Activated CD4-positive, alpha-beta T cell treated with anti-CD3 and anti-CD28 coated beads for 4 hours (primary cell): Measurements from ENCODE around the gene KLHL3.

ENCODE experiments used
- DNase-seq, 2 donors: peaks; one replicate each; pipeline ENCODE4 v3.0.0-alpha.2; 2020

The KLHL3 gene

DNA sequence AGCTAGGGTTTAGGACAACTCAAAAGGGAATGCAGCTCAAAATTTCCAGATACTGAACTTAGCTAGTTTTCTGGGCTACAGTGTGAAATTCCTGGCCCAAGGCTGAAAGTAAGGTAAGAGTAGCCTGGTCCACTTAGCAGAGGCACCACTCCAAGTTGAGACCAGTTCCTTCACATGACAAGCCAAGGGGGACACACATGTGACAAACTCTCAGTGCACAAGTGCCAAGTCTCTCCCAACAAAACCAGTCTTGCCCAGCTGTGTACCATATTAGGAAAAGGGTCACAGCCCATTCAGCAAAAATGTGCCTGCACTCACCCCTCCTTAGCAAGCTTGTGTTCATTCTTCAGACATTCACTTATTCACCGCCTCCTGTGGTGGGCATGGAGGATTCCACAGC lies 27.8 kb downstream of the KLHL3 start:
- no peak for DNase-seq

DNA sequence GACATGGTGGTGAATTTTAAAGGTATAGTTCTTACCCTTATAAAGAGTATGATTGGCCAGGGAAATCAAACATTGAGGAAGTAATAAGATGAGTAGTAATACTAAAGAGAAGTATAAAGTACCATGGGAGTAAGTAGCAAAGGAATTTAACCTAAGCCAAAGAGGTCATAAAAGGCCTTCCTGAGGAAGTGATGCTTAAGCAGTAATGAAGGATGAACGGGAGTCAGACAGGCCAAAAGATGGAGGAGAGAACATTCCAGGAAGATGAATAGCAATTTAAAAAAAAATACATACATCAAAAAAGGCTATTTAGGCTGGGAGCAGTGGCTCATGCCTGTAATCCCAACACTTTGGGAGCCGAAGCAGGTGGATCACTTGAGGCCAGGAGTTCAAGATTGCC lies 29.0 kb downstream of the KLHL3 start:
- no peak for DNase-seq

DNA sequence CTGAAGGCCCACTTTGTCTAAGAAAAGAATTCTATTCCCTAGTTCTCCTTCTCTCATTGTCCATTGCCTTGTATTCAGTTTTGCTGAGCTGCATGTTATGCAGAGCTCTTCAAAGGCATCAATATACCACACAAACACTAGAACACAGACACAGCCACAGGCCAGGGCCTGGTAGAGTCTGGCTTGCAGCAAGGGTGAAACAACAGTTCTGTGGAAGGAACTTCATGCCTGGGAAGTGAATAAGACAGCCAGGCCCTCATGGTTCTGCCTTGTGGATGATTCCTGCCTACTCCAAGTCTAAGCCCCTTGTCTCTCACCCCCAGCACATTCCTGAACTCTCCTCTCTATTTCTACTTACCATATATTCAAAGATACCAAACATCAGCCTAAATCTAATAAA lies 30.8 kb downstream of the KLHL3 start:
- no peak for DNase-seq

DNA sequence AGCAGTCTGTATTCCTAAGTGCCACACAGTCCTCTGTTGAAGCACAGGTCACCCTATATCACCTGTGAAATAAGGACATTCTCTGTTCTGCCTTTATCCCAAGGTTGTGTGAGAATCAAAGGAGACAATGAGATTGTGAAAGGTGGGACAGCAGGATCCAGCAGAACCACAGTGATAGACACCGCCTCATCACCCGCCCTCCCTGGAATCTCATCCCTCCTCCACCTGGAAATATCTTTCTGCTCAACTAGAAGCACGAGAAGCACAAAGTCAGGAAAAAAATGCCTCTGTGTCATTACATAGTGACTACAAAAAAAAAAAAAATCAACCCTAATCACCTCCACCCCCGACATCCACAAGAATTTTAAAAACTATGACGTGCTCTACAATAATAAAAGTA lies 32.3 kb downstream of the KLHL3 start:
- no peak for DNase-seq

DNA sequence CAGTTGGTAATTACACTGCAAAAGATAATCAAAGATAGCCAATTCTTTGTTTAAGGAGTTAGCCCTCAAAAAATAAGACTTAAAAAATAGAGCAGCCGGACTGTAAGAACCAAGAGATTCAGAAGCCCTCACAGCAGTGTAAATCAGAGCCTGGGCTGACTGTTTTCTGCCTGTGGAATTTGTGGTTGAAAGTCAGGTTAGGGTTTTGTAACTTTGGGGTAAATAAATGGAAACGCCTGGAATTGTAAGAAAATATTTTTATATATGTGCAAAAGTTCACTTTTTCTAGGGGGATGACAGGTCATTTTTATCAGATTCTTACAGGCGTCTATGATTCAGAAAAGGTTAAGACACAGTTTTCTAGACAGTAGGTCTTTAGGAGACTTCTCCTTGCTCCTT lies 35.6 kb downstream of the KLHL3 start:
- DNase-seq, result no peak

DNA sequence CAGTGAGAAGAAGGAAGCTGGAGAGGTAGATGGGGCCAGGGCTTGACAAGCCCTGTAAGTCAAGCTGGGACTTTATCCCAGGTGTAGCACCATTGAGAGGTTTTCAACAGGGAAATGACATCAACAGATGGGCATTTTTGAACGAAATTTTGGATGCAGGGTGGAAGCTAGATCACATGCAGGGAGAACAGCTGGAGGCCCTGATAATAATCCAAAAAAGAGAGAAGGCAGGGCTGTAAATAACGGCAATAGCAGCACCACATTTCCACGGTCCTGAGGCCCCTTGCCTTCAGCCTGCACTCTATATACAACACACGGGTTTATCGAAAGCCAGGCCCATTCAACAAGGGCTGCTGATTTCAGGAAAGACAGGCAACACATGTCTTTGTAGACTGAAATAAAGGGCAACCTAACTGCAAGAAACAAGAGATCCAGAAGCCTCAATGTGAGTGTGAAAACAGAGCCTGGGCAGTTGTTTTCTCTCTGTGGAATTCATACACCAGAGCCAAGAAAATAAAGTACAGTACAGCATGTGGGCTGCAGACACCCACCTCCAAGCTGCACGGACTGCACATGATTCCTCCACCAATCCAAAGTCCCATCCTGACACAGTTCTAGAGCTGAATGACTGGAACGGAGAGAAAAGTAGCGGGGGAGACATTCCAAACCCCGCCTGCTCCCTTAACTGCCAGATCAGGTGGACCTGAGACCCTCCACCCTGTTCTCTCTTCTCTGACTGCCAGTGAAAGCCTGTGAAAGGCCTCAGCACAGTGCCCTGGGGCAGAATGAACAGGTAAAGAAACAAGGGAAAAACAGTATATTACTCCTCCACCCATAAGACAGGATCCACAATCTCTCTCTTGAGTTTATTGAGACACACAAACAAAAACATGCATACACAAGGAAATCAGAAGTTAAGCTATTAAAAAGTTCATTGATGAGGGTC lies 36.3 kb downstream of the KLHL3 start:
- DNase-seq, result no peak

DNA sequence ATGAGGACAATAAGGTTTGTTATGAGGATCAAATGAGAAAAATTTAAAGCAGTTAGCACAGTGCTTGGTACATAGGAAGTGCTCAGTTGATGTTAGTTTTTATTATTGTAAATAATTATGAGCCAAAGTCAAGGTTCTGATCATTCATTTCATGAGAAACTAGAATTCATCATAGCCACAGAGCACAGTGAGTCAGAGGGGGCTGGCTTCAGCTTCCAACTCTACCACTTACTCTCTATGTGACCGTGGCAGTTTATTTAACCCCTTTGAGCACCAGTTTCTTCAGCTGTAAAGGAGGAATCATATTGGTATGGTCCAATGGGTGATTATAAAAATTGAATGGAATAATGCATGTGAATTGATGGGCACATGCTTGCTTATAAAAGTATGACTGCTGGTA lies 39.4 kb downstream of the KLHL3 start:
- peak; percentile 15 to 24 for DNase-seq

DNA sequence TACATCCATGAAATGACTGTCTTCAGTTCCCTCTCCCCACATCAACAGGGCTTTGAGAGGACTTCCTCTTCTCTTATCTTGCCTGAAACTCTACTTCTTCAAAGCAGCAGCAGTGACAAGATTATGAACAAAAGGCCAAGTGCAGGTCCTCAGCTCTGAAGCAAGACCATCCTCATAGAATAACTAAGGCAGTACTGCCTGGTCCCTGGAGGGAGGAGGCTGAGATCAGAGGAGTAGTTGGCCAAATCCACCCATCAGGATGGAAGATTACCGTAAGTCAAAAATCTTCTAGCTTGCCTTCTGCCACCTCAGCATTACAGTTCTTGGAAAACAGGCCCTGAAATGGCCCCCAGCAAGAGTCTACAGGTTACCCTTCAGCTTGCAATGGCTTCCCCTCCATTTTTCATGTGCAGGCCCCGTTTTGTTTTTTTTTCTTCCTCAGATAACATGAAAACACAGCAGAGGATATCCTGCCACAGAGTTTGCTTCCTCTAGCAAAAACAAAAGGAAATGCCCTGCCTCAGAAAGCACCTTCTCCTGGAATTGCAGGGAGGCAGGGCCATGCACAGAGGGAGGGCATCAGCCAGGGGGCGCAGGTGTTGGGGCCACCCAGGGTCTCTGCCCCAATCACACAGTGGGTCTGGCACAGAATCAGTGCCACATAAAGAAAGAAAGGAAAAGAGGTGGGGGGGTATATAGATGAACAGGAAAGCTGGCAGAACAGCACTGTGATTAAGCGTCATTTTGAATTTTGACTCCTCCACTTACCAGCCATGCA lies 40.0 kb downstream of the KLHL3 start:
- DNase-seq, result no peak

DNA sequence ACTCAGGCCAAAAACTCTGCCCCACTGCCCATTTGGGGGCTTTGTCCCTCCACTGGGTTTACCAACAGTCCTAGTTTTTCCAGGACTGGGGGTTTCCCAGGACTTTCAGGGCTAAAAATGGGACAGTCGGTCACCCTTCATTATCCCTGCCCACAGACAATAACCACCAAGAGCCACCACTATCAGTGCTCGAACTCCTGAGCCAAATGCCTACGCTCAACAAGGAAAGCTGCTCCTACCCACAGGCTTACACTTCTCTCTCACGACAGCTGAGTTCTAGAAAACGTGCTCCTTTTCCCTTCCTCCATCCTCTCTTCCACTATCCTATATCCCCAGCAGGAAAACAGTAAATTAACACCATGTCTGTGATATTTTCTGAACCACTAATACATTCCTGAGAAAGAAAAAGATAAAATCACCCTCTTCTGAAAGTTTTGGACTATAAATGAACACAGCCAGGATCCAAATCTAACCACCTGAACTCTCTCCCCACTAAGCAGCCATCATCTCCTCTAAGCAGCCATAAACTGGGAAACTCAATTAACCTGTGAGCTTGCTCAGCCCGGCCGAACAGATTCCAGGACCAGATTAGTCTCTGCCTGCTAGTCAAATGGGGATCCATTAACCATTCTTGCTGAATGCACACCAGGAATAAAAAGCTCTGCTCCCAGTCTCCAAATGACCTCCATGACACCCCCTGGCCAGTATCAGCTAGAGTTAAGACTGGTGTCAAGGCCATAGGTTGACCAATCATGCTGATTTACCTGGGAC lies 41.8 kb downstream of the KLHL3 start:
- no peak for DNase-seq

DNA sequence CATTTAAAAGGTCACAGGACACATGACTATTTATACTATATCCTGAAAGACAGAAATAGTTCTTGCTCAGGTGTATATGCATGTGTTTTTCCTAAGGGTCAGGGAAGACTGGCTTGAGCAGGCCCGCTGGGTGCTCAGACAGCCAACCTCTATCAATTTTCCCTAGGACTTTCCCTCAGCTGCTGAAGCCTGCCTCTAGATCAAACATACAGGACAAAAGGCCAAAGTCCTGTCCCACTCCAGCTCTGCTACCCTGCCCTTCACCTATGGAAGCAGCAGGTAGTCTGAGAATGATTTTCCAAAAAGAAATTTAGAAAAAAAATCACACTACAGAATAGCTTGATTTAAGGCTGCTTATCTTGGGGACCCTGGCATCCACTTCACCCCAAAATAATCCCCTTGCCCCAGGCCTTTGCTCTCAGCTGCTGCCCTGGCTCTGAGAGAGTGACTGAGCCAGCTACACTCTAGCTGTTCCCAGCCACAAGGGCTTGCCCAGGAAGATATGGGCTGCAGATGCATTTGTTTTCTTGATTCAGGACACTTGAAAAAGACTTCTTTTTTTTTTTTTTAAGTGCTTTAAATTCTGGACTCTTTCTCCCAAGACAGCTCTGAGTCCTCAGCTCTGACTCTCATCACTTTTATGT lies 42.5 kb downstream of the KLHL3 start:
- no peak for DNase-seq

DNA sequence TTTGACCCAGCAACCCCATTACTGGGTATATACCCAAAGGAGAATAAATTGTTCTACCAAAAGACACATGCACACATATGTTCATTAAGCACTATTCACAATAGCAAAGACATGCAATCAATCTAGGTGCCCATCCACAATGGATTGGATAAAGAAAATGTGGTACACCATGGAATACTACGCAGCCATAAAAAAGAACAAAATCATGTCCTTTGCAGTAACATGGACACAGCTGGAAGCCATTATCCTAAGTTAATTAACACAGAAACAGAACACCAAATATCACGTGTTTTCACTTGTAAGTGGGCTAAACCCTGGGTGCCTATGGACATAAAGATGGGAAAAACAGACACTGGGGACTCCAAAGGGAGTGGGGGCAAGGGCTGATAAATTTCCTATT lies 46.6 kb downstream of the KLHL3 start:
- DNase-seq, result no peak

DNA sequence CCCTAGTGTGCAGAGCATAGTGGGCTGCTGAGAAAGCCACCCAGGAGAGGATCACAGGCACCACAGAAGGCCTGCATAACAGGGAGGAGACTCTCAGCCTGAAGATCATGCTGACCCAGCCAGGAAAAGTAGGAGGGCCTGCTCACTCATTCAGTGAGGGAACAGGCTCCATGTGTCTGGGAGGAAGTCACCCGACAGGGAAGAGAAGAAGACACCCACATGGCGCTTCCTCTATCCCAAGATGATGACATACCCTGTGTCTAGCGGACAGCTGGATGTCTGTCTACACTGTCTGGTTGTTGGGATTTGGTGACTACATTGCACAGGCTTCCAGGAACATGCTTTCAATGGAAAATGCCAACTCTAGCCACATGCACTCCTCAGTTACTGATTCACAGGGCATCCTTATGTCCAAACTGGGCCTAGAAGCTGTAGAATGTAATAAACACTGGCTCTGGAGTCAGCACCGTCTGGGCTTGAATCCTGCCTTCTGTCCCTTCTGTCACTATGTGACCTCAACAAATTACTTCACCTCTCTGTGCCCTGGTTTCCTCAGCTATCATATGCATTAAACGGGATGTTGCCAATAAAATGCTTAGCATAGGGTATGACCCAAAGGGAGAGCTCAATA lies 47.6 kb downstream of the KLHL3 start:
- DNase-seq, result no peak

DNA sequence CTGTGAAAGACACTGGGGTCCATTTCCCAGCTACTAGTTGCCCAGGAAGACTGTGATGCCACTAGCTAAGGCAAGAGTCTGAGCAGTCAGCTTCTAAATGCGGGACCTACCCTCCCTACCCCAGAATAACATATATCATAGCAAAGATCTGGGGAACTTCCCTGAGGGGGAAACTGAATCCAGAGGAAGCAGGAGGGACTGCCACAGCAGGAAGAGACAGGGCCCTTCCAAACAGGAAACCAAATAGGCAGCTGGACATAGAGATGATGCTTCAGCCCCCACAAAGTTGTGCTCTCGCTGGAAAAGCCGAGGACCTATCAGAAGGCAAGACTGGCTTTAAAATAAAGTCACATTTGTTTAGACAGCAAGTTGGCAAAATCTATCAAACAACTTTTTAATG lies 51.1 kb downstream of the KLHL3 start:
- no peak for DNase-seq

DNA sequence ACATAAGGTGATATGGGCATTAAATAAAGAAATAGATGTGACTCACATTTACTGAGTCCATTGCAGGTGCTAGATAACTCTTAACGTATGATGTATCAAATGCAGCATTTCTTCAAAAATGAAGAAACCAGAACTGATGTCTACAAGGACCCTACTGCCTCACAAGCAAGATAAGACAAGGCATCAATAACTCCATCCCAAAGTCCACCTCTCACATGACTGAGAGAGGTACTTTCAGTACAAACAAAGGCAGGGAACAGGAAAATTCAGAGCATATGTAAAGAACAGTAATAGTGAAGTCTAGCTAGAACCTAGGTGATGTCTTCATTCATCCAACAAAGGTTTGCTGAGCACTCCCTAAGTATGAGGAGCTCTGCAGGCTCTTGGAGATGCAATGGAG lies 54.7 kb downstream of the KLHL3 start:
- no peak for DNase-seq

DNA sequence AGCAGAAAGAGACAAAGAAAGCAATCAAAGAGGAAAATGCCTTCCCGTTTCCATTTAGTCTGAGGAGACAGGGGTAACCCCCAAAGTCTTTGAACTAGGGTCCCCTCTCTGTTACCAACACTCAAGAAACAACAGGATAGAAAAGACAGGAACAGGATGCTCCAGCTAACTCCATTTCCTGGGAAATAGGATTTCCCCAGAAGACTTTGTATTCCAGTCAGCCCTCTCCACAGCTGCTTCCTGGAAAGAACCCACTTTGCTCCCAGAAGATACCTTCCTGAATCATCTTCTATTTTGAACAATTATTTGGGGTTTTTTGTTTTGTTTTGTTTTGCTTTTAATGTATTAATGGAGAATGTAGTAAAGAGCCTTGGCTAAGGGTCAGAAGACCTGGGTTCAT lies 56.0 kb downstream of the KLHL3 start:
- no peak for DNase-seq

DNA sequence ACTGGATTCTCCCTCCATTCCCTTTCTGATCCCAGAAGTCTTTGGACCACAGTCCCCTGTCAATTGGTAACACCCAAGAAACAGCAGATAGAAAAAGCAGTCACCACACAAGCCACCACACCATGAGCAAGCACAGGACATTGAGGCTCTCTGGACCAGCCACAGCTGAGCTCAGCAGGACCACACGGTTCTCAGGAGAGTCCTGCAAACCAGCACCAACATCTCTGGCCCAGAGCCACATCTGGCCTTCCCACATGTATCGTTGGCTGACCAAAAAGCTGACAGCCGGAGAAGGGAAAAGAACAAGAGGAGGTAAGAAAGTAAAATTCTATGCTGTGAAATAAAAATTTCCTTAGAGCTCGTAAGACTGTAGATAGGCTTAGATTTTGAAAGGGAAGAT lies 56.7 kb downstream of the KLHL3 start:
- DNase-seq, result no peak

DNA sequence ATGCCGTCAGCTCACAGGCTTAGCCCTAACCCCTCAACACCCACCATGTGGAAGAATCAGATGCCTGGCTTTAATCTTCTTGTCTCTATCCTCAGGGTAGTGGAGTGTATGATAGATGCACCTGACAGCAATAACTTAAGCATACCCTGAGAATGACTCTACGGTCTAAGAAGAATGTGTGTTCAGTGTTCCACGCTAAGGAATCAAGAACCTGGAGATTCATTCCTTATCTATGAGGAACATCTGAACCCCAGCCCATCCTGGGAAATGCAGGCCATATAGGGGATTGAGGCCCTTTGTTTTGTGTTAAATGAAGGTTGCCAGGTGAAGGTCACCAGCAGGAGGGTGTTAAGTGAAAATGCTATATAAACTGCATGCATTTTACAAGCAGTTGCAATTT lies 63.0 kb downstream of the KLHL3 start:
- DNase-seq, result no peak

DNA sequence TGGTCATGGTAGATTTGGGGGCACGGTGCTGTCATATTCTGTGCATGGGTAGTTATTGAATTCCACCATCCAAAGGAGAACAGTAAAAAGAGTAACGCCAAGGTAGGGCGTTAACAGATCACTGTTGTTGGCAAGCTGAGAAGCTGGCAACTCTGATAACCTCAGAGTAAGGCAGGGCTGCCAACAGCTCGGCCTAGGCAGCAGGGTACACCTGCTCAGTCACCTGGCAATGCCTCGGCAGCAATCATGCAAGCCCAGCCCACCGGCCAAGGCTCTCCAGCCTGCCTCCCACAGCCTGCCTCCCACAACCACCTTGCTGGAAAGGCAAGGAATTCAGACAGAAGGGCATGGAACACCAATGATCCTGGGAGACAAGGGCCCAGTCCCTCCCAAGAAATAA lies 63.9 kb downstream of the KLHL3 start:
- no peak for DNase-seq

DNA sequence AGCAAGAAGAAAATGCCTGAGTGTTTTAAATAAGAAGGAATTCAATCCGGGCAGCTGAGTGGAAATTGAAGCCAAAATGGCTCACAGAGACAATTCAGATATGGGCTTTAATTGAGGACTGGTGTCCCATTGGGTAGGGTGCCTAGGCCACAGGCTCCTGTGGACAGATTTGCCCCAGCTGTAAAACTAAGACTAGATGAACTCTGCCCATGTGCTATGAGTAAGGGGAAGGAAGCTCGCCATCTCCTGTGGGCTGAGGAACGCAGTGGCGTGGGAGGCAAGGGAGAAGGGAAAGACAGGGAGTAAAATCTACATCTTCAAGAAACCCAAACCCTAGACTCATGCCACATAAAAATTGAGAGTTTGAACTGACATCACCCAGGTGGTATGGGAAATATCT lies 66.1 kb downstream of the KLHL3 start:
- DNase-seq, result no peak

DNA sequence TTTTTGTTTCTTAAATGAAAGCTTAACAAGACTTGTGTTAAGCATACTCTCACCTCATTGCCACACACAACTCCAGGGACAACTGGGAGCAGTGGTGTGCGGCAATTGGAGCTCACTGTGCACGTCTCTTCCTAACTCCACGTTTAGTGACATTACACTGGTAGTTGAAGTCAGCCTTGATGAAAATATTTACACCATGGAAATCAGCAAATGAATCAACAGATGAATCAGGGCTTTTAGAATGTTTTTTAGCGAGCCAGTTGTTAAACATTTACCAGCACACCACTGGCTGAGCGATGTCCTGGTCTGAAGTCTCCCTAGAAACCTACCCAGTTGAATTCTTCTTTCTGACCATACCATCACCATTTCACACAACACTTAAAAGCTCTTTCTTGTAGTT lies 67.3 kb downstream of the KLHL3 start:
- DNase-seq, result no peak

DNA sequence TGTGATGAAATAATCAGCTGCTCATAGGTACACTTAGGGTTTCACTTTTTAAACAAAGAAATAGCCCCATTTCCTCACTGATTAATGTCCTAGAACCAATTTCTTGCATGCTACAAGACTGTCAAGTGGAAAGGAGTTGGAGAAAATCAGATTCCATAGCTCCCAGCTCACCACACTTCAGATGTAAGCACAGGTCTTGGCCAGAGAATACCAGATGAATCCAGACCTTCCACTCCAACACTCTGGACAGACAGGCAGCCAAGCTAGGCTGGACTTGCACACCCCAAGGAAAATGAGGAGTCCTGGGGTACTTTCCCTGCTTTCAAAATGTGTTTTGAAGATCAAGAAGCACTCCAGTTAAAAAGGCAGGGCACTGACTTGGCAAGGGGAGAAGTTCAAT lies 68.5 kb downstream of the KLHL3 start:
- DNase-seq, result no peak

DNA sequence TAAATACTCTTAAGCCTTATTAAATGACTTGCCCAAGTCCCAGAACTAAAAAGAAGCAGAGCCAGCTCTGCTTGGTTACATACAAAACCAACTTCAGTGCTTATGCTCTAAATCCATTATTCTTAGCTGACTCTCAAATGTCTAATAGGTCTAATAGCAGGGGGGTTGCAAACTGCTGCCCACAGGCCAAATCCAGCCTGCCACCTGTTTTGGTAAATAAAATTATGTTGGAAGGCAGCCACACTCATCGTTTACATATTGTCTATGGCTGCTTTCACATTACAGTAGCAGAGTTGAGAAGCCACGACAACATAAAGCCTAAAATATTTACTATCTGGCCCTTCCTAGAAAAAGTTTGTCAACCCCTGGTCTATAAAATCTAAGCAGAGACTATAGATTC lies 69.0 kb downstream of the KLHL3 start:
- no peak for DNase-seq

DNA sequence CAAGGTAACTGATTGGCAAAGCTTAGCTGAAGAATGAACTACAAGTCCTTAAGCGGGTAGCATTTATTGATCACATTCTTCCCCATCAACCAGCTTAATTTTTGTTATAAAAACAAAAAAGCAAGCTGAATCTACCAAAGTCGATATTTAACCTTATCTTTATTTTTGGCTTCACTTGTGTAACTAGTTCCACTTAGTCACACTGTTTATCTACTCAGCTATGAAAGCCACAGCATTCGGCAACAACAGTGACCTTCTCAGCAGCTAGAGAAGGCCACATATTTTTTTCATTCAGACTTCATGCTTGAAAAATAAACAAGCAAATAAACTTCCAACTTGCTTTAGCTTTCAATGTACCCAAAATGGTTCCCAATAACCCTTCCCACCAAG lies 69.4 kb downstream of the KLHL3 start:
- no peak for DNase-seq
